H9 (cell line): ENCODE data around the gene ALOX12B. TPM values are rescaled to one million over a fixed set of nuclear protein-coding genes. Genes with fewer than 3 reads are reported as not detected.

Experiments used
- DNase-seq: peaks from one replicate; pipeline ENCODE4 v3.0.0-alpha.2; 2017
- H2AFZ ChIP-seq: one replicate; pipeline ENCODE4 v1.6.1; 2013; ENCODE audit warnings: mild to moderate bottlenecking, low read length, control low read depth, moderate library complexity
- H2AK5ac ChIP-seq: 2 replicates; pipeline ENCODE4 v1.6.1; 2013; ENCODE audit warnings: low read length, control low read depth, mixed read lengths; ENCODE audit not compliant: insufficient read length
- H2BK120ac ChIP-seq: one replicate; pipeline ENCODE4 v1.6.1; 2013; ENCODE audit warnings: low read depth, mild to moderate bottlenecking, low read length, control low read depth, inconsistent platforms; ENCODE audit not compliant: poor library complexity, severe bottlenecking
- H2BK12ac ChIP-seq: 2 replicates; pipeline ENCODE4 v1.6.1; 2013; ENCODE audit warnings: low read length, control low read depth, mixed read lengths, low read depth; ENCODE audit not compliant: insufficient read length
- H2BK15ac ChIP-seq: 2 replicates; pipeline ENCODE4 v1.6.1; 2013; ENCODE audit warnings: low read depth, low read length, control low read depth
- H2BK20ac ChIP-seq: one replicate; pipeline ENCODE4 v1.6.1; 2013; ENCODE audit warnings: low read depth, mild to moderate bottlenecking, low read length, control low read depth, inconsistent platforms; ENCODE audit not compliant: poor library complexity, severe bottlenecking
- H2BK5ac ChIP-seq: 2 replicates; pipeline ENCODE4 v1.6.1; 2013; ENCODE audit warnings: low read length, control low read depth, mixed read lengths; ENCODE audit not compliant: insufficient read length
- H3K14ac ChIP-seq: 2 replicates; pipeline ENCODE4 v1.6.1; 2013; ENCODE audit warnings: low read length, control low read depth; ENCODE audit not compliant: insufficient read depth
- H3K18ac ChIP-seq: 2 replicates; pipeline ENCODE4 v1.6.1; 2013; ENCODE audit warnings: low read depth, mild to moderate bottlenecking, mixed read lengths, low read length, control low read depth; ENCODE audit not compliant: insufficient read length
- H3K23ac ChIP-seq: 2 replicates; pipeline ENCODE4 v1.6.1; 2013; ENCODE audit warnings: low read length, control low read depth, mixed read lengths, low read depth; ENCODE audit not compliant: insufficient read length
- H3K23me2 ChIP-seq: 2 replicates; pipeline ENCODE4 v1.6.1; 2013; ENCODE audit warnings: low read depth, mild to moderate bottlenecking, mixed read lengths, low read length, control low read depth; ENCODE audit not compliant: insufficient read length, poor library complexity, severe bottlenecking
- H3K27ac ChIP-seq: 2 replicates; pipeline ENCODE4 v1.5.1; 2013; ENCODE audit warnings: low read length, control low read depth, mixed read lengths, low read depth; ENCODE audit not compliant: insufficient read length
- H3K27me3 ChIP-seq: 2 replicates; pipeline ENCODE4 v1.6.1; 2013; ENCODE audit warnings: low read length, control low read depth, inconsistent platforms; ENCODE audit not compliant: insufficient read depth
- H3K4ac ChIP-seq: 2 replicates; pipeline ENCODE4 v1.6.1; 2013; ENCODE audit warnings: low read depth, mild to moderate bottlenecking, control low read depth, inconsistent platforms, low read length, moderate library complexity
- H3K4me1 ChIP-seq: 2 replicates; pipeline ENCODE4 v1.6.1; 2013; ENCODE audit warnings: low read length, control low read depth, inconsistent platforms; ENCODE audit not compliant: insufficient read depth
- H3K4me2 ChIP-seq: 2 replicates; pipeline ENCODE4 v1.6.1; 2013; ENCODE audit warnings: low read length, control low read depth, mixed read lengths; ENCODE audit not compliant: insufficient read length, insufficient read depth
- H3K56ac ChIP-seq: 2 replicates; pipeline ENCODE4 v1.6.1; 2013; ENCODE audit warnings: low read depth, mild to moderate bottlenecking, mixed read lengths, low read length, control low read depth; ENCODE audit not compliant: insufficient read length
- H3K79me1 ChIP-seq: 2 replicates; pipeline ENCODE4 v1.6.1; 2013; ENCODE audit warnings: low read depth, mild to moderate bottlenecking, moderate library complexity, low read length, control low read depth, inconsistent platforms; ENCODE audit not compliant: insufficient read depth, poor library complexity, severe bottlenecking
- H3K79me2 ChIP-seq: 2 replicates; pipeline ENCODE4 v1.6.1; 2013; ENCODE audit warnings: low read length, control low read depth, inconsistent platforms; ENCODE audit not compliant: insufficient read depth
- H3K9ac ChIP-seq: 2 replicates; pipeline ENCODE4 v1.6.1; 2013; ENCODE audit warnings: low read length, control low read depth, mixed read lengths; ENCODE audit not compliant: insufficient read length; ENCODE audit errors: extremely low read depth
- H3K9me3 ChIP-seq: one replicate; pipeline ENCODE4 v1.6.1; 2013; ENCODE audit warnings: low read depth, low read length, inconsistent platforms; ENCODE audit not compliant: control insufficient read depth
- H3T11ph ChIP-seq: one replicate; pipeline ENCODE4 v1.6.1; 2013; ENCODE audit warnings: mild to moderate bottlenecking, low read length, control low read depth, inconsistent platforms
- H4K20me1 ChIP-seq: one replicate; pipeline ENCODE4 v1.6.1; 2013; ENCODE audit not compliant: control insufficient read depth, insufficient read length, insufficient read depth
- H4K5ac ChIP-seq: 2 replicates; pipeline ENCODE4 v1.6.1; 2013; ENCODE audit warnings: low read depth, mild to moderate bottlenecking, mixed read lengths, low read length, control low read depth; ENCODE audit not compliant: insufficient read length
- H4K8ac ChIP-seq: replicated peaks from 2 replicates; pipeline ENCODE4 v1.6.1; 2013; ENCODE audit warnings: low read length, control low read depth, mixed read lengths, low read depth; ENCODE audit not compliant: insufficient read length
- H4K91ac ChIP-seq: 2 replicates; pipeline ENCODE4 v1.6.1; 2013; ENCODE audit warnings: low read depth, mild to moderate bottlenecking, moderate library complexity, mixed read lengths, low read length, control low read depth; ENCODE audit not compliant: insufficient read length
- H3K27ac Mint-ChIP-seq, 3 experiments: 2 replicates in 2 of 3; 3 replicates in 1 of 3; pipeline ENCODE4 v1.8.0; 2020 to 2021; ENCODE audit warnings: mixed read lengths in 3 of 3, mild to moderate bottlenecking in 1 of 3, moderate library complexity in 1 of 3
- H3K27me3 Mint-ChIP-seq: 2 replicates; pipeline ENCODE4 v1.8.0; 2021; ENCODE audit warnings: low read depth, mild to moderate bottlenecking, moderate library complexity, mixed read lengths
- H3K36me3 Mint-ChIP-seq, 3 experiments: 2 replicates in 2 of 3; 3 replicates in 1 of 3; pipeline ENCODE4 v1.8.0; 2020 to 2021; ENCODE audit warnings: low read depth in 3 of 3, mixed read lengths in 3 of 3; ENCODE audit not compliant: insufficient read depth in 1 of 3
- H3K4me1 Mint-ChIP-seq, 2 experiments: 2 replicates each; pipeline ENCODE4 v1.8.0; 2020; ENCODE audit warnings: mixed read lengths in 2 of 2
- H3K4me3 Mint-ChIP-seq, 2 experiments: 2 replicates in 1 of 2; 3 replicates in 1 of 2; pipeline ENCODE4 v1.8.0; 2020 to 2021; ENCODE audit warnings: mild to moderate bottlenecking in 2 of 2, mixed read lengths in 2 of 2, moderate library complexity in 1 of 2
- H3K9me3 Mint-ChIP-seq, 2 experiments: 2 replicates in 1 of 2; 3 replicates in 1 of 2; pipeline ENCODE4 v1.8.0; 2020; ENCODE audit warnings: mild to moderate bottlenecking in 2 of 2, mixed read lengths in 2 of 2, moderate library complexity in 1 of 2
- WGBS: extraction: QIAGEN DNeasy Blood & Tissue Kit; methylation state at CpG from one replicate; pipeline ENCODE4 v1.1.7; 2013; ENCODE audit warnings: missing lambda C conversion rate, low lambda C conversion rate, mixed read lengths; ENCODE audit not compliant: insufficient read length; ENCODE audit errors: extremely low coverage; 5-methylcytosine and 5-hydroxymethylcytosine counted together
- total RNA-seq: library from RNA; stranded (reverse); gene quantifications from 2 replicates; pipeline ENCODE4 v1.2.1, GENCODE V29; 2021
- TF ChIP-seq, protein P1 (sequence below): fragments of 200-600 bp; sonication (generic); conservative IDR thresholded peaks from 3 replicates; pipeline ENCODE4 v1.8.0; 2021; ENCODE audit warnings: antibody characterized with exemption, mild to moderate bottlenecking

The ALOX12B gene
- total RNA-seq, 1 experiment from 2014 or later, result 1.2 TPM

DNA sequence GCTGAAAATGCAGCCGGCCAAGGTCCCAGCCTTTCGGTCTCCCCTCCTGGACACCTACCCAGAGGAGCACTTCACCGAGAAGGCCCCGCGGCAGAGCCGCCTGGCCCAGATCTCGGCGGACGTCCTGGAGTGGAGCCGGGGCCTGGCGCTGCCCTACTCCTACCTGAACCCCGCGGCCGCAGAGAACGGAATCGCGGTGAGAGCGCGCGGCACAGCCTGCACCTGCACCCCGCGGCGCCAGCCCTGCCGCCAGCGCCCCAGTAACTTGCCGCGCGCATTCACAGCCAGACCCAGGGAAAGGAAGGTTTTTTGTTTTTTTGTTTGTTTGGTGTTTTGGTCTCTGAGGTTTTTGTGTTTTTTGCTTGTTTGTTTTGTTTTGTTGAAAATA lies 15.2 kb downstream of the ALOX12B start:
- Histone ChIP-seq H2BK12ac (no peak overlapping the region), H2BK5ac (no peak overlapping the region), H3K9me3 (no peaks in the 10 kb centered on the region), H2BK120ac (no peak overlapping the region), H2AK5ac (no peak overlapping the region), H3K23me2 (peaks cover 17% of the 10 kb centered on the region), H3K79me1 (no peaks in the 10 kb centered on the region), H3K4ac (no peak overlapping the region), H2BK20ac (no peak overlapping the region), H4K20me1 (no peaks in the 10 kb centered on the region), H3K56ac (no peak overlapping the region), H4K91ac (no peak overlapping the region), H4K5ac (no peak overlapping the region), H3K9ac (no peak overlapping the region), H3K27ac (no peak overlapping the region), H3K14ac (no peak overlapping the region), H3K4me1 (no peaks in the 10 kb centered on the region), H3K4me2 (peak overlapping the region; percentile 74), H3T11ph (no peak overlapping the region), H2BK15ac (no peak overlapping the region), H2AFZ (no peak overlapping the region), H3K79me2 (no peaks in the 10 kb centered on the region), H4K8ac (no peak overlapping the region), H3K27me3 (peaks cover 45% of the 10 kb centered on the region), H3K23ac (no peak overlapping the region), H3K18ac (no peak overlapping the region)
- Mint-ChIP-seq H3K4me1 (peaks cover 25 to 34% of the 10 kb centered on the region in 2 experiments), H3K4me3 (peak overlapping the region; percentile 54 to 87), H3K27ac (no peak overlapping the region), H3K27me3 (peaks cover 100% of the 10 kb centered on the region), H3K36me3 (peaks cover 0 to 2% (median 0%) of the 10 kb centered on the region in 3 experiments; a peak in 2 of 7 replicates), H3K9me3 (peaks cover 0 to 3% of the 10 kb centered on the region in 2 experiments; a peak in 3 of 5 replicates)
- DNase-seq, result no peak
- TF ChIP-seq, protein P1, sequence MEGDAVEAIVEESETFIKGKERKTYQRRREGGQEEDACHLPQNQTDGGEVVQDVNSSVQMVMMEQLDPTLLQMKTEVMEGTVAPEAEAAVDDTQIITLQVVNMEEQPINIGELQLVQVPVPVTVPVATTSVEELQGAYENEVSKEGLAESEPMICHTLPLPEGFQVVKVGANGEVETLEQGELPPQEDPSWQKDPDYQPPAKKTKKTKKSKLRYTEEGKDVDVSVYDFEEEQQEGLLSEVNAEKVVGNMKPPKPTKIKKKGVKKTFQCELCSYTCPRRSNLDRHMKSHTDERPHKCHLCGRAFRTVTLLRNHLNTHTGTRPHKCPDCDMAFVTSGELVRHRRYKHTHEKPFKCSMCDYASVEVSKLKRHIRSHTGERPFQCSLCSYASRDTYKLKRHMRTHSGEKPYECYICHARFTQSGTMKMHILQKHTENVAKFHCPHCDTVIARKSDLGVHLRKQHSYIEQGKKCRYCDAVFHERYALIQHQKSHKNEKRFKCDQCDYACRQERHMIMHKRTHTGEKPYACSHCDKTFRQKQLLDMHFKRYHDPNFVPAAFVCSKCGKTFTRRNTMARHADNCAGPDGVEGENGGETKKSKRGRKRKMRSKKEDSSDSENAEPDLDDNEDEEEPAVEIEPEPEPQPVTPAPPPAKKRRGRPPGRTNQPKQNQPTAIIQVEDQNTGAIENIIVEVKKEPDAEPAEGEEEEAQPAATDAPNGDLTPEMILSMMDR, result no peak
- WGBS, result no CpG with 5 or more reads among the region's 28 CpGs
